Measurements from ENCODE around the gene RIMBP2.

RIMBP2 gene

GRCh38 chr12:130421896-130422295, 294.2 kb downstream of the RIMBP2 start:
- no peak for DNase-seq (ENCODE audit: low read depth)

DNA sequence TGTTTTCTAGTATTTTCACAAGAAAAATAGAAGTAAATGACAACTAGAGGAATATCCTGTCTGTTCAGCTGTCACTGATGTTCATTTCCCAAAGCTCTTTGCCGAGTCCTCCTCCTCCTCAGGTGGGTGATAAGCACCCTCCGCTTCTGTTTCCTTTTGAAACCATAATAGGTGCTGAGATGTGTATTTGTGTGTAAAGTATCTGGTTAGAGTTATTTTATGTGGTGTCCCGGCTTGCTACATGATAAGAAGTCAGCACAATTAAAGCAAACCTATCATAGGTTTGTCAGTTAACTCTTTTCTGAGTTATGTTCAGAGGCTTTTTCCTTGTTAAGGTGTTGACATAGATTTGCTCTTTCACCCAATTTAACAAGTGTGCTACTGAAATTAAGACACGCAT, 296.0 kb downstream of the RIMBP2 start:
- no peak for DNase-seq (ENCODE audit: low read depth)

DNA sequence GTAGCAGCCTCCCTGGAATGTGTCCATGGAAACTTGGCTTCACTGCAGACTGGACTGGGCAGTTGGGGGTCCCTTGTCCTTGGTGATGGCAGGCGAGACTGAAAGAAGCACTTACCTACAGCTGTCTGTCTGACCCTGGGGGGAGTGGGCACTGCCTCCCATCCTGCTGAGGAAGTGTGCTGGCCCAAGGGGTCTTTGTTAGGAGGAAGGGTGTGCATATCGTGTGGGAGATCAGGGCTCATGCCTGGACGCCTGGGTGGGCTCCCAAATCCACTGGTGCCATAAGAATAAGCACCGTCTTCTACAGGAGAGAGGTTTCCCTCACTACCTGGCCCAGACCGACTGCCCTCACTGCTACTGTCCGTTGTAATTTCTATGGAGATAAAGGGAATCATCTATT, 297.0 kb downstream of the RIMBP2 start:
- no peak for DNase-seq (ENCODE audit: low read depth)

- no peak for DNase-seq (ENCODE audit: low read depth)
Measured at GRCh38 chr12:130418251-130418650, 297.8 kb downstream of the RIMBP2 start.

- DNase-seq (ENCODE audit: low read depth) = no peak
Measured at GRCh38 chr12:130414381-130414780, 301.7 kb downstream of the RIMBP2 start.

DNA sequence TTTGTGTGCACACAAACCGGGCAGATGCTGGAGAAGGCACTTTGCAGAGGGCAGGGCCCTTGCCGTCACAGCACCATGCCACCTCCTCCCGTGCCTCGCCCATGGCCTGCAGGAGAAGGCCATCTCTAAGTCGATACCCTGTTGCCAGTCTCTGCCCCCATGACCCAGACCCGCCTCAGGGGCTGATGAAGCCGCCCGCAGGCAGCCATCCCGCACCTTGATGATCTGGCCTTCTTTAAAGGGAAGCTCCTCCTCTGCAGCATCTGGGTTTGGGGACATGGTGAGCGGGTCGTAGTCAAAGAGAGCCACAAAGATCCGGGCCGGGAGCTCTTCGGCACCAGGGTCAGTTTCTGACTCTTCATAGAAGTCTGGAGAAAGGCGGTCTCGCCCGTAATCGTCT, 302.2 kb downstream of the RIMBP2 start:
- DNase-seq (ENCODE audit: low read depth) = no peak

DNA sequence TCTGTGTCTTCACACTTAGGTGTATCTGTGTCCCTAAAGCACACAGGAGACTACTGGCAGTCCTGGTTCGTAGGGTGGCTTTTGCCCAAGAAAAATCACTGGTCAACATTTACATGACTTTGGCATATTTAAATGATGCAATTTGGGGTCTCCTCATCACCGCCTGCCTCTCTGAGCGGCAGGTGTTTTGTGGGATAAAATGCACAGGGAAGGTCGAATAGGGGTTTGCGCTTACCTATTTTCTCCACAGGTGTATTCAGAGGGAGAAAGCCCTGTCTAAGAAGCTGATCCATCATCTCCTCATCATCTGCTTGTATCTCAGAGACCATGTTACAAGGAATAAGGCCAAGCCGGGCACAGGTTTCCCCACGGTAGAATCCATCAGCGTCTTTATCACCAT, 303.7 kb downstream of the RIMBP2 start:
- DNase-seq (ENCODE audit: low read depth) = no peak

DNA sequence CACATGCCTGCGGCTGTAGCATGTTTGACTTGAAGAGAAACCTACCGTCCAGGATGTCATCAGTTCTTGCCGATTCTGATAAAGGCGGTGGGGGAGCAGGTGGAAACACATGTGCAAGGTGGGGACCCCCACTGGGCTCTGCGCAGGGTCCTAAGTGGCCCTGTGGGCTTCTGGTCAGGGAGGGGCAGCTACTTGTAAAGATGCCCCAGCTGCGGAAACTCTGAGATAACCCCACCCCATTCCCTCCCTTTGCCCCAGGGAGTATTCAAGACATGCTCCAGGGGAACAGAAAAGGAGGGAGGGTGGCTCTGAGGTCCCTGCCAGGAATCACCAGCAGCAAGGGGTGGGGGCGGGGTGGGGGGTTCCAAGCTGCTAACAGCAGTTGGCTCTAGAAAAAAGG, 310.8 kb downstream of the RIMBP2 start:
- DNase-seq (ENCODE audit: low read depth) = no peak

DNA sequence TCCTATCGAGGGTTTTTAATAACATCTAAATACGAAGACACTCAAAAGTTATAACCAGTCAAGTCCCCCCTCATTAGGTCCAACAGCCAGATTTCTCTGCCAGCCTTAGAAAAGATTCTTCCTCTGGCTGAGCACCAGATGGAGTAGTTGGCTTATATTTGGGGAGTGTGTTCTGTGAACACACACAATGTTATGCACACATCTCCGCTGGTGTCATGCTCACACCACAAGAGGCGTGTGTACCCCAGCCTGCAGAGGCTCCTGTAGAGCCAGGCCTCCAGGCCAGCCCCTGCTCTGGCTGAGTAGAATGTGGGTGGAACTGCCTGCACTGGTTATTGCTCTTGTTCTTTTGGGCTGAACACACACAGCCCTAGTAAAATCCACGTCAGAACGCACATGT, 314.4 kb downstream of the RIMBP2 start:
- no peak for DNase-seq (ENCODE audit: low read depth)

DNA sequence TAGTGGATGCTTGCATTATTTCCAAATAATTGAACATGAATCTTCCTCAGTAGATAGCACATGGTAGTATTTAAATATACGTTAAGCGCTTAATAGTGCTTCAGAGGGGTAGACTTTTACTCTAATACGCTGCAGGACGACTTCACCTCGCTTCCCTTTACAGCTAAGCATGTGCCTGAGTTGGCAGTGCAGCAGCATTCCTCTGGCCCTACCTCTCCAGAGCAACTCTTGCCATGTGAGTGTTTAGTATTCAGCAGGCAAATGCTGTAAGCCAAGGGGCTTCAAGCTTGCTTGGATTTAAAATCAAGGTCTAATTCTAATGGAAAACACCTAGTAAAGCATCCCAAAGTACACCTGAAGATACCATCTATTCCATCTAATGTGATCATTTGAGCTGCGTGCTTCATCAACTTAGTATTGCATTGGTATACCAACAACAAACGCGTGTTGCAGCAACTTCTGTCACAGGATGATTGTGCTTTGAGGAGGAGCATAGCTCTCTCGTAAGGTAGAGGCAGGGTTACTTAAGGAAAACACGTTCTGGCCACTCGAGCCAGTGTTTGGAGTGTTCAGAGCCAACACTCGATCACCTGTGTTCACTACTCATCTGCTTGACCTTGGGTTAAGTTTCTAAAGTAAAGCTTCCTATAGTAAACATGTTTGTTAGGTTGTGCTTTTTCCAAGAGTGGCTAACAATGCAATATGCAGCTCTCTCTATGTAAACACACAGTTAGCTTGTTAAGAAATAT, 317.8 kb downstream of the RIMBP2 start:
- DNase-seq (ENCODE audit: low read depth) = no peak

DNA sequence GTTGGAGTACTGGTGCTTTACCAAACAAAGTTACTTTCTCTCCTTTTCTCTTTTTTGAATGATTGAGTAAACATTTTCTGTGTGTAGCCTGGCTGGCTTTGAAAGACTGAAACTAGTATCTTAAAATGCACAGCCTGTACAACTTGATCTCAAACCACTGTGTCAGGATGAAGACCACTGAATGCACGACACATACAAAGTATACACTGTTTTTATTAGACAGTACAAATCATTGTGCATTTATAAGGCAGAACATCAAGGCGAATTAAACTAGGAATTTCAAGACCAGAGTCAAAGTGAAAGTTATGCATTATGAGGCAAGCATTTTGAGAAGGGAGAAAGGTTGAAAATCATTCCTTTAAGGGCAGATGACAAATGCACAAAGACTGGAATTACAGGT, 319.4 kb downstream of the RIMBP2 start:
- no peak for DNase-seq (ENCODE audit: low read depth)

GRCh38 chr12:130394906-130395305, 321.2 kb downstream of the RIMBP2 start:
- DNase-seq (ENCODE audit: low read depth) = no peak

DNA sequence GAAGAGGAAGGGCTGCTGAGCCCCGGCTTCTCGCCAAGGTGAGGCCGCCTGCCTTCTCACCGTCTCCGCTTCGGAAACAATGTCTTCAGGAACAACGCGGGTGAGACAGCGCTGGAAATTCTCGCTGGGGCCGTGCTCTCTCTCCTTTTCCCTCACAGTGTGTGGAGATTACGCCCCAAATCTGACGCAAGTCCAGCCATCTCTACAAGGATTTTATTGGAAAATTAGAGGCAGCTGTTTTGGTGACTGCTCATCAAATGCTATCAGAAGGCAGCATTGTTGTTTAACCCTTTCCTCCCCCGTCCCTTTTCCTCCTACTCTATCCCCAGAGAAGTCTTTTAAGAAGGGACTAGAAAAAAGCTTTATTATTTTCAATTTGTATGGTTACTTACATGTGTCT, 324.9 kb downstream of the RIMBP2 start:
- DNase-seq (ENCODE audit: low read depth) = no peak

GRCh38 chr12:130385193-130385592, 330.9 kb downstream of the RIMBP2 start:
- no peak for DNase-seq (ENCODE audit: low read depth)

- no peak for DNase-seq (ENCODE audit: low read depth)
Measured at GRCh38 chr12:130384234-130384633, 331.9 kb downstream of the RIMBP2 start.

- DNase-seq (ENCODE audit: low read depth) = no peak
Measured at GRCh38 chr12:130382818-130383217, 333.3 kb downstream of the RIMBP2 start.

GRCh38 chr12:130375296-130376287, 340.5 kb downstream of the RIMBP2 start:
- DNase-seq (ENCODE audit: low read depth) = no peak

DNA sequence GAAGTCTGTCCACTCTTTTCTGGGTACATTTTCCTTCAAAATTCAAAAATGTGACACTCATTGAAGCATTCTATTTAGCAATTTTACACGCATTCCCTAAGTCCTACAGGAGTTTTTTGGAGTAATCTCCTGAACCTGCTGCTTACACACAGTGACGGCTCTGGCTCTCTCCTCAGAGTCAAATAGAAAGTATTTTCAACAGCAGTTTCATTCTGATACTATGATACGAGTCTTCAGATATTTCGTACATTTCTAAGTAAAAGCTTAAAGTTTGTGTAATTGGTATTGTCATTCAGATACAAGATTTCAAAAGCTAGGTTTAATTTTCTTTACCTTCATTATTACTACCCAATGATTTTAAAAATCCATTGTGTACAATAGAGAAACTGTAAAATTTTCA, 342.0 kb downstream of the RIMBP2 start:
- no peak for DNase-seq (ENCODE audit: low read depth)

DNA sequence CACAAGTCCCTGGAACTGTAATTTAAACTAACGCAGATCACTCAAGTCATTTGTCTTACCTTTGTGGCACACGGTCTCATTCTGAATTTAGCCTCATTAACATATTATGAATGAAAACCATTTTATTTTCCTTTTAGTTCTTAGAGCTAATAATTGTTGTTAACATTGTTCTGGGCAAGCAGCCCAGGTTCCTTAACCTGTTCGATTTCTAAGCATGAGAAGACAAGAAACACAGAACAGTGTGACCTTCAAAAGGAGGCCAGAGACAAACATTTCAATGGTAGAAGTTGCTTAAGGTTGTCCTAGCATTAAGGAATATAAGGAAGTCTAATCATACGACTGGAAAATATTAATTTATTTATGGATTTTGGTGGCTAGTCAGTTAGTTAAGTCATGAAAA, 343.2 kb downstream of the RIMBP2 start:
- DNase-seq (ENCODE audit: low read depth) = no peak

- DNase-seq (ENCODE audit: low read depth) = no peak
Measured at GRCh38 chr12:130371296-130371695, 344.8 kb downstream of the RIMBP2 start.

DNA sequence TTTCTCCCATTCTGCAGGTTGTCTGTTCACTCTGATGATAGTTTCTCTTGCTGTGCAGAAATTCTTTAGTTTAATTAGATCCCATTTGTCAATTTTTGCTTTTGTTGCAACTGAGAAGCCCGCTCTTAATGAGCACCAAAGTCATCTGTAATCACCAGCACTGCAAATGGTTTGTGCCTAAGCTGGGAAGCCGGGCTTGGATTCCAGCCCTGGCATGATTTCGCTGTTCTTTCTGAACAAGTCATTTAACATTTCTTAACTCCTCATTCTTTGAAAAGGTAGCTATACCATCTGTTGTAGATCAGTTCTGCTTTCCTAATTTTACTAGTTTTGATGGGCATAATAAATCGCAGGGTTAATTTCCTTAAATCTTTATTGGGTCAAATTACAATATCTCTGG, 346.3 kb downstream of the RIMBP2 start:
- DNase-seq (ENCODE audit: low read depth) = no peak

- DNase-seq (ENCODE audit: low read depth) = no peak
Measured at GRCh38 chr12:130367523-130367922, 348.6 kb downstream of the RIMBP2 start.

DNA sequence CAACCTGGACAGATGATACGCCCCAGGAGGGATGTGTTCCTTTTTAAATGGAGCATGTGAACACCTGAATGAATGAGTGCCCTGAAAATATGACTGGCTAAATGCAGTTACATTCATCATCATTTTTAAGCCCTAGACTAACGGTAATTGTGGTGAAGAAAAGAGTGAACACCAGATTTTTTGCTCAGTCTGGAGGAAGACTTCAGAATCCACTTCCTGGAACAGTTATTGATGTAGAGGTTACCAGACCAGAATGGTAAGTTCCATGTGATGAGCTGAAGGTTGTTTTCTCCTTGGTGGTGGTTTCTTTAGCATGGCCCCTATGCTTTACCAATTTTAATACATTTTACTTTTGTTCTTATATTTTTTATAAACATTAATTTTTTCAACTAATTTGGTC, 349.1 kb downstream of the RIMBP2 start:
- DNase-seq (ENCODE audit: low read depth) = no peak

Measured in ELR (cell line).